Panc1 (cell line): Measurements from ENCODE around the gene SSBP2. TPM values are rescaled to one million over a fixed set of nuclear protein-coding genes. Genes with fewer than 3 reads are reported as not detected.

ENCODE experiments used
- ATAC-seq: fragments of 200-7000 bp; cut with Tn5 transposase; 2 replicates; pipeline ENCODE4 v1.9.1; 2020; ENCODE audit warnings: mild to moderate bottlenecking, moderate library complexity
- BruUV-seq: library from RNA; stranded (reverse); fragments of 400-500 nt; replicated peaks from 2 replicates; lab custom pipeline; 2021; lab: Mats Ljungman, UMichigan
- CTCF ChIA-PET: fragments of 300-600 bp; sonication (Branson Sonifier 250); formaldehyde crosslinking; loops from one replicate; lab custom pipeline; 2022; ENCODE audit warnings: antibody characterized with exemption; lab: Charles Lee
- POLR2A ChIA-PET: fragments of 300-600 bp; sonication (Branson Sonifier 250); formaldehyde crosslinking; loops from one replicate; lab custom pipeline; 2022; ENCODE audit warnings: antibody characterized with exemption; lab: Charles Lee
- DNase-seq: peaks from one replicate; pipeline ENCODE4 v3.0.0-alpha.2; 2010; ENCODE audit warnings: low read depth, low spot score
- H3K27ac ChIP-seq: 2 replicates; pipeline ENCODE4 v1.5.1; 2011; ENCODE audit warnings: mild to moderate bottlenecking, low read length, inconsistent platforms
- H3K27me3 ChIP-seq: fragments of 200-500 bp; sonication (Bioruptor generic); 2 replicates; pipeline ENCODE4 v1.6.0; 2014; ENCODE audit warnings: low read length, inconsistent platforms; ENCODE audit not compliant: control insufficient read depth, insufficient read depth
- H3K36me3 ChIP-seq: fragments of 200-500 bp; sonication (Bioruptor generic); 2 replicates; pipeline ENCODE4 v1.5.1; 2014; ENCODE audit warnings: inconsistent platforms, mild to moderate bottlenecking, low read length, moderate library complexity; ENCODE audit not compliant: control insufficient read depth, insufficient read depth
- H3K4me1 ChIP-seq: 2 replicates; pipeline ENCODE4 v1.5.1; 2011; ENCODE audit warnings: inconsistent platforms, mild to moderate bottlenecking, low read length, moderate library complexity; ENCODE audit not compliant: control insufficient read depth, insufficient read depth
- H3K4me3 ChIP-seq, 2 experiments: 2 replicates each; pipeline ENCODE4 v1.5.1; 2011 to 2012; ENCODE audit warnings: low read depth in 2 of 2, low read length in 2 of 2, mild to moderate bottlenecking in 2 of 2, inconsistent platforms in 1 of 2, moderate library complexity in 1 of 2
- H3K9me3 ChIP-seq: fragments of 200-500 bp; sonication (Bioruptor generic); 2 replicates; pipeline ENCODE4 v1.5.1; 2014; ENCODE audit warnings: low read depth, mild to moderate bottlenecking, inconsistent platforms, low read length, moderate library complexity; ENCODE audit not compliant: control insufficient read depth, insufficient read depth
- CTCF ChIP-seq: fragments of 450-650 bp; IDR thresholded peaks from 2 replicates; pipeline ENCODE4 v1.5.1; 2017; ENCODE audit warnings: mild to moderate bottlenecking
- POLR2AphosphoS5 ChIP-seq: IDR thresholded peaks from 2 replicates; pipeline ENCODE4 v1.6.1; 2012; ENCODE audit warnings: mild to moderate bottlenecking, low read depth, low read length, moderate library complexity
- REST ChIP-seq, 2 experiments: IDR thresholded peaks; 2 replicates each; pipeline ENCODE4 v1.6.1; 2011 to 2012; ENCODE audit warnings: low read depth in 2 of 2, control low read depth in 1 of 2, low read length in 1 of 2, mild to moderate bottlenecking in 1 of 2, moderate library complexity in 1 of 2; ENCODE audit not compliant: insufficient read depth in 1 of 2
- SIN3A ChIP-seq: IDR thresholded peaks from 2 replicates; pipeline ENCODE4 v1.6.1; 2012; ENCODE audit warnings: low read depth, mild to moderate bottlenecking, low read length, moderate library complexity, borderline replicate concordance; ENCODE audit not compliant: insufficient read depth
- TCF7L2 ChIP-seq: IDR thresholded peaks from 2 replicates; pipeline ENCODE4 v1.6.1; 2011; ENCODE audit warnings: mild to moderate bottlenecking, low read depth, low read length, inconsistent platforms
- in situ Hi-C: cut with HindIII; loops from 2 replicates; pipeline ENCODE4 v1.10.0; 2016; ENCODE audit warnings: low sequenced_read_pairs, low pct_unique_long_range_greater_than_20kb
- intact Hi-C: fragments of 100-400 bp; cut with micrococcal nuclease; formaldehyde crosslinking; loops from one replicate; pipeline ENCODE4 v1.10.0; 2022; ENCODE audit not compliant: unreplicated experiment
- total RNA-seq: library from RNA; stranded (reverse); gene quantifications from one replicate; pipeline ENCODE4 v1.2.1, GENCODE V29; 2021; ENCODE audit not compliant: unreplicated experiment

The SSBP2 gene
- total RNA-seq, 1 experiment from 2014 or later, result 16.3 TPM

GRCh38 chr5:81787474-81788242, 36.8 kb upstream of the SSBP2 start:
- intact Hi-C loops, result no loop called here
- Histone ChIP-seq H3K27me3 (no peaks in the 10 kb centered on the region), H3K27ac (no peak overlapping the region), H3K4me3 (no peak overlapping the region), H3K4me1 (peaks cover 5% of the 10 kb centered on the region; the same call in 1 of the 2 replicates), H3K36me3 (no peaks in the 10 kb centered on the region), H3K9me3 (no peaks in the 10 kb centered on the region)
- DNase-seq (no peak), ATAC-seq (no peak)
- no peak for TF ChIP-seq TCF7L2
- no peak for TF ChIP-seq REST (IDR thresholded peaks at IDR 0.05; ENCODE audit: insufficient read depth in 1 of 2, low read depth in 2 of 2, low read length in 1 of 2)
- no peak for TF ChIP-seq SIN3A
- TF ChIP-seq POLR2AphosphoS5, result no peak
- BruUV-seq, result no TSS peak
- ChIA-PET POLR2A (no interaction called here), CTCF (no interaction called here)
- in situ Hi-C loops, result no loop called here

DNA sequence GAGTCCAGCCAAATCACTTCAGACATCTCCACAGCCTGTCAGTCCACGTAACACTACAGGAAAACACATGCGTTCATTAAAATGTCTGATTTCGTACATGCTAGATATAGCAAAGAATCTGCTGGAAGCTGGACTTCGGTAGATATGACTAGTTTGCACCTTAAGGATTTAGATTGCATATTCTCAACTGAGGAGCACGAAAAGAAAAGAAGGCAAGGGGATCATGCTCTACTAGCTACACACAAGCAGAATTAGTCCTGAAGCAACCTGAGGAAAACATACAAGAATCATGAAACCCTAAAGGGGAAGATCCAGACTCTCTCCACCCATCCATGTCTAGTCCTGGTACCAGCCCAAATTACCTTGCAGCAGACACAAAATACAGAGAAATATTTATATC, 36.1 kb upstream of the SSBP2 start:
- intact Hi-C loops (no loop called here), in situ Hi-C loops (no loop called here)
- no TSS peak for BruUV-seq
- Histone ChIP-seq H3K4me1 (peaks cover 5% of the 10 kb centered on the region; the same call in 1 of the 2 replicates), H3K9me3 (no peaks in the 10 kb centered on the region), H3K36me3 (no peaks in the 10 kb centered on the region), H3K27me3 (no peaks in the 10 kb centered on the region), H3K27ac (no peak overlapping the region), H3K4me3 (no peak overlapping the region)
- ChIA-PET CTCF (no interaction called here), POLR2A (no interaction called here)
- ATAC-seq, result no peak
- DNase-seq, result no peak
- TF ChIP-seq SIN3A (no peak), TCF7L2 (no peak), CTCF (no peak), REST (IDR thresholded peaks at IDR 0.05; ENCODE audit: insufficient read depth in 1 of 2, low read depth in 2 of 2, low read length in 1 of 2) (no peak), POLR2AphosphoS5 (no peak)
